Stimulated activated naive CD8-positive, alpha-beta T cell treated with anti-CD3 and anti-CD28 coated beads, Interleukin-15, amount 100 ng/mL, for 72 hours (primary cell): ENCODE data around the gene KRTAP5-11.
A peak's percentile ranks its signal among the peaks of the same experiment; 100 is the strongest.
"Not testable (repeated sequence)": the region's sequence is repeated elsewhere in the genome, so short reads cannot be mapped to it uniquely, and the experiment has no call there.

ENCODE experiments used
- ATAC-seq: fragments of 150-1000 bp; cut with Tn5 transposase; 2 replicates; pipeline ENCODE4 v1.10.0; 2021; ENCODE audit warnings: mild to moderate bottlenecking, moderate library complexity
- DNase-seq, 2 donors: peaks; one replicate each; pipeline ENCODE4 v3.0.0; 2021 to 2022
- H3K27ac Mint-ChIP-seq, 2 donors: one replicate each; pipeline ENCODE4 v1.8.0; 2022; ENCODE audit warnings: mild to moderate bottlenecking in 2 of 2, mixed read lengths in 2 of 2, moderate library complexity in 2 of 2
- H3K27me3 Mint-ChIP-seq: one replicate; pipeline ENCODE4 v1.8.0; 2022; ENCODE audit warnings: mixed read lengths
- H3K4me1 Mint-ChIP-seq: one replicate; pipeline ENCODE4 v1.8.0; 2022; ENCODE audit warnings: mild to moderate bottlenecking, mixed read lengths
- H3K4me3 Mint-ChIP-seq, 2 donors: one replicate each; pipeline ENCODE4 v1.8.0; 2022; ENCODE audit warnings: mild to moderate bottlenecking in 2 of 2, mixed read lengths in 2 of 2, moderate library complexity in 1 of 2
- H3K9me3 Mint-ChIP-seq, 2 donors: one replicate each; pipeline ENCODE4 v1.8.0; 2022; ENCODE audit warnings: mixed read lengths in 2 of 2

Gene KRTAP5-11

DNA sequence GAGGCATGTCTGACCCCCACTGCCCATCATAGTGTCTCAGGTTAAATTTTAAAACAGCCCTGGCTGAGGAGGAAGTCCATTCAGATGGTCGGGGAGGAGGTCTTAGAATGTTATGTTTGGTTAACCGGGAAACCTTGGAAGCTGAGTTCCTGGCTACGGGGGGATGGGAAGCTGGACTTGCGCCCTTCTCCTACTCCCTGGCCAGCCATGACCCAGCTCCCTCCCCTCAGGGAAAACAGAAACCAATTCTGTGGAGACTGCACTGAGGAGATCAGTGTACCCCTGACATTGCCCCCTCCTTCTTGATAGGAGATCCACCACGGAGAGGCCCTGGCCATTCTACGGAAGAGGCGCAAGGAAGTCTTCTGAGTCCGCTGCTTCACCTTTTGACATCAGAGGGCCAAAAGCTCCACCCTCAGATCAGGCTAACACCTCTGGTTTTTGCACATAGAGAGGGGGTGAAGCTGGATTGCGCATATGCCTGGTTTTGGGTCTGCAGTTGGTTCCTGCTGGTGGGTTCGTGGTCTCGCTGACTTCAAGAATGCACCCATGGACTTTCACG, 37.2 kb downstream of the KRTAP5-11 start:
- DNase-seq: no peak
- Mint-ChIP-seq H3K4me1 (peaks cover 18% of the 10 kb centered on the region), H3K27me3 (peaks cover 44% of the 10 kb centered on the region)

DNA sequence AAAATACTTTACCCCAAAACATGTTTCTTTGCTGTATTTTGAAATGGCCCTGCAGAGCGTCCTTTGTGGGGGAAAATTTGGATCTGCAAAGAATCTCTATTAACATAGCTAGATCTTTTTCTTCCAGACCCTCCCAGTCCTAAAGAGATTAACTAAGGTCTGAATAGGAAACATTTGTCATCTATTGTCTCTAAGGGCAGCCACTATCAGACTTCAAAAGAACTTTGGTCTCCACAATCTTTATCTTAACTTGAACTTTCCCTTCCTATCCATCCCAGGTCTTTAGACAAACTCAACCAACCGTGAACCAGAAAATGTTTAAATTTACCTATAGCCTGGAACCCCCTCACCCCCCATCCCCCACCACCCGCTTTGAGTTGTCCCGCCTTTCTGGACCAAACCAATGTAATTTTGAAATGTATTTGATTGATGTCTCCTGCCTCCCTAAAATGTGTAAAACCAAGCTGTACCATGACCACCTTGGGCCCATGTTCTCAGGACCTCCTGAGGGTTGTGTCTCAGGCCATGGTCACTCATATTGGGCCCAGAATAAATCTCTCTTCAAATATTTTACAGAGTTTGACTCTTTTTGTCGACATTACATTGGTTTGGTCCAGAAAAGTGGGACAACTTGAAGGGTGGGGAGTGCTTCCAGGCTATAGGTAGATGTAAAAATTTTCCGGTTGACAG, 38.0 kb downstream of the KRTAP5-11 start:
- no peak for ATAC-seq
- H3K4me3 Mint-ChIP-seq: no peak overlapping the region
- H3K4me1 Mint-ChIP-seq: peaks cover 18% of the 10 kb centered on the region
- DNase-seq: no peak
- H3K27ac Mint-ChIP-seq: peak overlapping the region in 1 of 2 donors; percentile 8
- peaks cover 38% of the 10 kb centered on the region for H3K27me3 Mint-ChIP-seq
- peaks cover 10 to 33% of the 10 kb centered on the region in 2 donors for H3K9me3 Mint-ChIP-seq

More for the DNA sequence above, 37.2 kb downstream of the KRTAP5-11 start:
- Mint-ChIP-seq H3K4me3 (no peak overlapping the region), H3K27ac (no peak overlapping the region), H3K9me3 (peaks cover 10 to 28% of the 10 kb centered on the region in 2 donors)
- no peak for ATAC-seq

DNA sequence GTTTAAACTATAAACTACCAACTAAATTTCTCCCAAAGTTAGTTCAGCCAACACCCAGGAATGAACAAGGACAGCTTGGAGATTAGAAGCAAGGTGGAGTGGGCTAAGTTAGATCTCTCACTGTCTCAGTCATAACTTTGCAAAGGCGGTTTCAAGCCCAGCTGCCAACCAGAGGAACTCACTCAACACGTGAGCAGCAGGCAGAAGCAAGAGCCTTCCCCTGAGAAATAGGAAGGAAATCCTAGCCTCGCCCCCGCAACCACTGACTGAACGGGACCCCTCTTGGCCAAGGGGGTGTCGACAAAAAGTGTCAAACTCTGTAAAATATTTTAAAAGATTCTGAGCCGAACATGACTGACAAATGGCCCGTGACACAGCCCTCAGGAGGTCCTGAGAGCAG, 38.8 kb downstream of the KRTAP5-11 start:
- peaks cover 30% of the 10 kb centered on the region for H3K27me3 Mint-ChIP-seq
- H3K4me1 Mint-ChIP-seq: peaks cover 18% of the 10 kb centered on the region
- no peak for DNase-seq
- H3K4me3 Mint-ChIP-seq: no peak overlapping the region
- no peak for ATAC-seq
- H3K27ac Mint-ChIP-seq: no peak overlapping the region
- peaks cover 10 to 37% of the 10 kb centered on the region in 2 donors for H3K9me3 Mint-ChIP-seq

DNA sequence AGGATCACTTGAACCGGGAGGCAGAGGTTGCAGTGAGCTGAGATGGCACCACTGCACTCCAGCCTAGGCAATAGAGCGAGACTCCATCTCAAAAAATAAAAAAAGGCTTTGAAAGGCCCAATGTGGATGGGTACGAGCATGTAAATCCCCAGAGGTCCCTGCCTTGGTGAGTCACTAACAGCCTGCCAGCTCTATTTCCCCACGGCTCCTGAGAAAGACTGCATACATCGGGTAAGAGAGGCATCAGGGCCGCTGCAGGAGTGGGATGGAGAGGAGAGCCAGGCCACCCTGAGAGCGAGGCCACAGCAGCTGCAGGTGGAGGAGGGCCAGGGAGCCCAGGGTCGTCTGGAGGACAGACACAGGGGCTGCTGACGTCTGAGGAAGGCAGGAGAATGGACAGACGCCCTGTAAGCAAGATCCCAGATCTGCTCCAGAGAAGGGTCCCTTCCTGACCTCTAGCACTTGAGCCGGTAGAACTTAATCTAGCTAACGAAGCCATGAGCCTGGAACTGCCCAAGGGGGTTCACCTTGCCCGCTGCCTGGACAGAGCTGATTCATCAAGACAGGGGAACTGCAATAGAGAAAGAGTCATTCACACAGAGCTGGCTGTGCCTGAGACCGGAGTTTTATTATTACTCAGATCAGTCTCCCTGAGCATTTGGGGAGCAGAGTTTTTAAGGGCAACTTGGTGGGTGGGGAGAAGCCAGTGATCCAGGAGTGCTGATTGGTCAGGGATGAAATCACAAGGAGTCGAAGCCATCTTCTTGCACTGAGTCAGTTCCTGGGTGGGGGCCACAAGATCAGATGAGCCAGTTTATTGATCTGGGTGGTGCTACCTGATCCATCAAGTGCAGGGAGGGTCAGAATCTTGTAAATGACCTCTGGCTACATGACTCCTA, 39.5 kb downstream of the KRTAP5-11 start:
- Mint-ChIP-seq H3K9me3 (peaks cover 10 to 37% of the 10 kb centered on the region in 2 donors), H3K4me1 (peaks cover 18% of the 10 kb centered on the region), H3K27me3 (peaks cover 23% of the 10 kb centered on the region), H3K27ac (no peak overlapping the region), H3K4me3 (peak overlapping the region; percentile 19 to 20)
- ATAC-seq: peak; percentile 42
- peak in 1 of 2 donors; percentile 28 for DNase-seq

DNA sequence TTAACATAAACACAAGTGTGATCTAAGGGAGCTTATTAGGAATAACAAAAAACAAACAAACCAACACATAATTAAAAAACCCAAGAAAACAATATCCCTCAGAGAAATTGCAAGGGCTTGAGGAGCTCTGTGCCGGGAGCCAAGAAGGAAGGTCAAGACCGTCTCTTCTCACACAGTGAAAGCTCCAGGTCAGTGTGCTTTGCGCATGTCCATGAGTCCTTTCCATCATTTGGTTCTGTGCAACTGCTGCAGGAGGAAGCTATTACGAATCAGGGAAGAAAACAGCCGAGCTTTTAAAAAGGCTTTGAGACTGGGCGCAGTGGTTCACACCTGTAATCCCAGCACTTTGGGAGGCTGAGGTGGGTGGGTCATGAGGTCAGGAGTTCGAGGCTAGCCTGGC, 40.3 kb downstream of the KRTAP5-11 start:
- DNase-seq (no peak), ATAC-seq (no peak)
- H3K27ac Mint-ChIP-seq: peak overlapping the region in 1 of 2 donors; percentile 45
- peaks cover 18% of the 10 kb centered on the region for H3K4me1 Mint-ChIP-seq
- H3K27me3 Mint-ChIP-seq: peaks cover 17% of the 10 kb centered on the region
- H3K9me3 Mint-ChIP-seq: peaks cover 10 to 37% of the 10 kb centered on the region in 2 donors
- H3K4me3 Mint-ChIP-seq: no peak overlapping the region

DNA sequence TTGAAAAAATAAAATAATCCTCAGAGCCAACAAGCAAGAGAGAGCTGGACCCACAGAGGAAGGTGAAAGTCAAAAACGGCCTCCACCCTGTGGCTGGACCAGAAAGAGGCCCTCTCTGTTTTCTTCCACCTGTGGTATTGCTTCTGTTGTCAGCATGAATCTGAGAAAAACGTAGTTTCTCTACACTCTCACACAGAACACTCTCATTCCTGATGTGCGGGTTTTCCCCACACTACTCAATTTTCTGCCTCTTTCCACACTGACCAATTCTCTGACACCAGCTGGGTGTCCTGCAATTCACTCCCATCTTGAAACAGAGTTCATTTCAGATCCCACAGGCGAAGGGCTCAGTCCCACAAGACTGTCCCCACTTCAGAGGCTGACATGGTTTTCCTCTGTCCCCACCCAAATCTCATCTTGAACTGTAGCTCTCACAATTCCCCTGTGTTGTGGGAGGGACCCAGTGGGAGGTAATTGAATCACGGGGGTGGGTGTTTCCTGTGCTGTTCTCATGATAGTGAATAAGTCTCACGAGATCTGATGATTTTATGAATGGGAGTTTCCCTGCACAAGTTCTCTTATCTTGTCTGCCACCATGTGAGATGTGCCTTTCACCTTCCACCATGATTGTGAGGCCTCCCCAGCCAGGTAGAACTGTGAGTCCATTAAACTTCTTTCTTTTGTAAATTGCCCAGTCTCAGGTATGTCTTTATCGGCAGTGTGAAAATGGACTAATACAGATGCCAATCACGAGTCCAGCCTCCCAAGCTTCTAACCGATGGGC, 42.0 kb downstream of the KRTAP5-11 start:
- not testable (repeated sequence) for H3K4me3 Mint-ChIP-seq, H3K27ac Mint-ChIP-seq, DNase-seq, ATAC-seq, H3K27me3 Mint-ChIP-seq
- H3K4me1 Mint-ChIP-seq: peaks cover 18% of the 10 kb centered on the region
- peaks cover 10 to 27% of the 10 kb centered on the region in 2 donors for H3K9me3 Mint-ChIP-seq

DNA sequence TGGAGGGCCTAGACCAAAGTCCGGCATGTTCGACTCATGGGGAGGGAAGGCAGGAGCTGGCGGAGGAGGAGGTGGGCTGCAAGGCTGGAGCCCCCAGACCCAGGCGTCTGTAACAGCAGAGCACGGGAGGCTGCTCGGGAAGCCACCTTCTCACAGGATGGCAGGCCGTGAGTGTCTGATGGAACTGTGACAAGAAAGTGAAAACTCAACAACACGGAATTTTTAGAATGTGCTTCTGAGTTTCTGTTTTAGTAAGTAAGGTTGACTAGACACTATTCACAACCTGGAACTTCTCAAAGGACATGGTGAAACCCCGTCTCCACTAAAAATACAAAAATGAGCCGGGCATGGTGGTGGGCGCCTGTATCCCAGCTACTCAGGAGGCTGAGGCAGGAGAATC, 42.7 kb downstream of the KRTAP5-11 start:
- Mint-ChIP-seq H3K9me3 (peaks cover 10 to 27% of the 10 kb centered on the region in 2 donors), H3K4me1 (peaks cover 18% of the 10 kb centered on the region)
- not testable (repeated sequence) for H3K27ac Mint-ChIP-seq, H3K4me3 Mint-ChIP-seq, DNase-seq, H3K27me3 Mint-ChIP-seq, ATAC-seq

DNA sequence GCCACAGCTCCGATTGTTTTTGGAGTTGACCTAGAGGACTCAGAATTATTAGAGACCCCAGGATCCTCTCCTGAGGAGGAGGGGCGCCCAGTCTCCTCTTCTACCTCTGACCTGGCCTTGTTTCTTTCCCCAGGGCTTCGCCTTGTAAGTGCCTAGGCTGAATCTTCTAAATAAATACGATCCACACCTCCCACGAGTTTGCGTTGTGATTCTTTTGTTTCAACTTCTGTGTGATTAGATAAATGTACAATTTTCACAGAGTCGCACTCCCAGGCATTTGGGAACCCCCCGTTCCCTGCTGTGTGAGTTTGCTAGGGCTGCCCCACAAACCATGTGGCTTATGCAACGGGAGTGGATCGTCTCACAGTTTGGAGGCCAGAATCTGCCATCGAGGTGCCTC, 43.7 kb downstream of the KRTAP5-11 start:
- H3K27me3 Mint-ChIP-seq: peaks cover 7% of the 10 kb centered on the region
- H3K9me3 Mint-ChIP-seq: peaks cover 10 to 27% of the 10 kb centered on the region in 2 donors
- peaks cover 13% of the 10 kb centered on the region for H3K4me1 Mint-ChIP-seq
- no peak for DNase-seq
- H3K27ac Mint-ChIP-seq: no peak overlapping the region
- no peak overlapping the region for H3K4me3 Mint-ChIP-seq
- no peak for ATAC-seq

DNA sequence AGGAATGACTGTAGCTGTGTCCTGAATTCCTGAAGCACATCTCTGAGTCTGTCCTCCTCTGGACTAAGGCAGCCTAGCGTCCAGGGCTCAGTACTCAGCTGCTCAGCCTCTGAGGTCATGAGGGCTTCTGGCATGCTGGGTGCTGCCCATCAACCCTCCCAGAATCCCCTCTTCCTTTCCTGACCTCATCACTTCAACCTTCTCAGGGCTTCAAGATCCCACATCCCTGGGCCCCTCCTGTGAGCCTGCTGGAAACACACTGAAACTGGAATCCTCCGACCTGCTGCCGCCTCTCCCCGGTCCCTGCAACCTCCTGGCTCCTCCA, 44.0 kb downstream of the KRTAP5-11 start:
- Mint-ChIP-seq H3K4me1 (peaks cover 9% of the 10 kb centered on the region), H3K27ac (no peak overlapping the region), H3K9me3 (peaks cover 10 to 27% of the 10 kb centered on the region in 2 donors), H3K4me3 (no peak overlapping the region), H3K27me3 (peaks cover 7% of the 10 kb centered on the region)
- DNase-seq (no peak), ATAC-seq (no peak)

DNA sequence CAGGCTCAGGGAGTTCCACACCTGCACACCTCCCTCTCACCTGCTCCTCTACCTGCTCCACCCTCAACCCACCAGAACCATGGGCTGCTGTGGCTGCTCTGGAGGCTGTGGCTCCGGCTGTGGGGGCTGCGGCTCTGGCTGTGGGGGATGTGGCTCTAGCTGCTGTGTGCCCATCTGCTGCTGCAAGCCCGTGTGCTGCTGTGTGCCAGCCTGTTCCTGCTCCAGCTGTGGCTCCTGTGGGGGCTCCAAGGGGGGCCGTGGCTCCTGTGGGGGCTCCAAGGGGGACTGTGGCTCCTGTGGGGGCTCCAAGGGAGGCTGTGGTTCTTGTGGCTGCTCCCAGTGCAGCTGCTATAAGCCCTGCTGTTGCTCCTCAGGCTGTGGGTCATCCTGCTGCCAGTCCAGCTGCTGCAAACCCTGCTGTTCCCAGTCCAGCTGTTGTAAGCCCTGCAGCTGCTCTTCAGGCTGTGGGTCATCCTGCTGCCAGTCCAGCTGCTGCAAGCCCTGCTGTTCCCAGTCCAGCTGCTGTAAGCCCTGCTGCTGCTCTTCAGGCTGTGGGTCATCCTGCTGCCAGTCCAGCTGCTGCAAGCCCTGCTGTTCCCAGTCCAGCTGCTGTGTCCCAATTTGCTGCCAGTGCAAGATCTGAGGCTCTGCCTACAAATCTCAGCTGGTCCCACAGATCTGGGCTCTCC, 44.6 kb downstream of the KRTAP5-11 start, which contains the start of gene KRTAP5-8:
Gene KRTAP5-8, plus strand, starts transcription at position 49 of the 689 bp plus-strand sequence. Its CDS starts 31 bp downstream, at position 80.
- H3K9me3 Mint-ChIP-seq: peaks cover 10 to 24% of the 10 kb centered on the region in 2 donors
- not testable (repeated sequence) for ATAC-seq, H3K27me3 Mint-ChIP-seq, DNase-seq, H3K4me3 Mint-ChIP-seq, H3K4me1 Mint-ChIP-seq, H3K27ac Mint-ChIP-seq

DNA sequence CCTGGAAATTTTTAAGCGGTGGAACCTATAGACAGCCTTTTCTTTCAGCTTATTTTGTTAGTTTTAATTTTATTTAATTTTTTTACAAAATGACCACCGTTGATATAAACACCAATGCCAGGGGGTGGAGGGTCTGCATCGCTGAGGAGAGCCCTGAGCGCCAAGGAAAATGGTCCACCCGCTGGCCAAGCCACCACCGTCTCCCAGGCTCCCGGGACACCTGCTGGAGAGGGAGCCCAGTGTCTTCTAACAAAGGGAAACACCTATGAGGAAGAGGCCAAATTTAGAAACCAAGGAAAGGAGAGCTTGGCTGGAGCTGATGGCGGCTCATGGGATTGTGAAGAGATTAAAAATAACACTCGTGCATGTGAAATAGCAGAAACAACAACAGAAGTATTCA, 45.1 kb downstream of the KRTAP5-11 start:
- ATAC-seq: no peak

DNA sequence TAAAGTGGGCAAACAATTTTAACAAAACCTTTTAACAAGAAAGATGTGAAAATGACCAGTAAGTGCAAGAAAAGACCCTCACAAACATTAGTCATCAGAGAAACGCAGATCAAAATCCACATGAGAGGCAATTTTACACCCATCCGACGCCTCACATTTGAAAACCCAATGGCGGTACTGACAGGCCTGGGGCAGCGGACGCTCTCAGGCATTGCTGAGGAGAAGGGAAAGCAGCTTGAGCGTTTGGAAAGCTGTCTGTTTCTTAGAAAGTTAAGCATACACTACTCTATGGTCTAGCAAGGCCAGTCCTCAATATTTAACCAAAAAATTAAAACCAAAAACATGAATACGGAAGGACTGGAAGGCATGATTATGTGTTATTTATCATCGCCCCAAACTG, 46.9 kb downstream of the KRTAP5-11 start:
- H3K4me3 Mint-ChIP-seq: no peak overlapping the region
- peak overlapping the region in 1 of 2 donors; percentile 57 for H3K27ac Mint-ChIP-seq
- no peaks in the 10 kb centered on the region for H3K27me3 Mint-ChIP-seq
- peaks cover 3 to 12% of the 10 kb centered on the region in 2 donors for H3K9me3 Mint-ChIP-seq
- no peaks in the 10 kb centered on the region for H3K4me1 Mint-ChIP-seq
- ATAC-seq (no peak), DNase-seq (no peak)

More for the DNA sequence above, 45.1 kb downstream of the KRTAP5-11 start:
- peaks cover 10 to 21% of the 10 kb centered on the region in 2 donors for H3K9me3 Mint-ChIP-seq
- H3K27ac Mint-ChIP-seq: no peak overlapping the region
- no peaks in the 10 kb centered on the region for H3K4me1 Mint-ChIP-seq
- H3K27me3 Mint-ChIP-seq: no peaks in the 10 kb centered on the region
- no peak for DNase-seq
- no peak overlapping the region for H3K4me3 Mint-ChIP-seq

DNA sequence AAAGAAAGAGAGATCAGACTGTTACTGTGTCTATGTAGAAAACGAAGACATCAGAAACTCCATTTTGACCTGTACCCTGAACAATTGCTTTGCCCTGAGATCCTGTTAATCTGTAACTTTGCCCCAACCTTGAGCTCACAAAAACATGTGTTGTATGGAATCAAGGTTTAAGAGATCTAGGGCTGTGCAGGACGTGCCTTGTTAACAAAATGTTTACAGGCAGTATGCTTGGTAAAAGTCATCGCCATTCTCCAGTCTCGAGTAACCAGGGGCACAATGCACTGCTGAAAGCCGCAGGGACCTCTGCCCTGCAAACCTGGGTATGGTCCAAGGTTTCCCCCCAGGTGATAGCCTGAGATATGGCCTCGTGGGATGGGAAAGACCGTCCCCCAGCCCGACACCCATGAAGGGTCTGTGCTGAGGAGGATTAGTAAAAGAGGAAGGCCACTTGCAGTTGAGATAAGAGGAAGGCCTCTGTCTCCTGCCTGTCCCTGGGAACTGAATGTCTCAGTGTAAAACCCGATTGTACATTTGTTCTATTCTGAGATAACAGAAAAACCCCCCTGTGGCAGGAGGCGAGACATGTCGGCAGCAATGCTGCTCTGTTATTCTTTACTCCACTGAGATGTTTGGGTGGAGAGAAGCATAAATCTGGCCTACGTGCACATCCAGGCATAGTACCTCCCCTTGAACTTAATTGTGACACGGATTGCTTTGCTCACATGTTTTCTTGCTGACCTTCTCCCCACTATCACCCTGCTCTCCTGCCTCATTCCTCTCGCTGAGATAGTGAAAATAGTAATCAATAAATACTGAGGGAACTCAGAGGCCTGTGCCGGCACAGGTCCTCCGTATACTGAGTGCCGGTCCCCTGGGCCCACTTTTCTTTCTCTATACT, 47.7 kb downstream of the KRTAP5-11 start:
- H3K27me3 Mint-ChIP-seq, DNase-seq, H3K27ac Mint-ChIP-seq, H3K4me3 Mint-ChIP-seq, H3K4me1 Mint-ChIP-seq, H3K9me3 Mint-ChIP-seq, ATAC-seq: not testable (repeated sequence)
